Right lobe of liver (tissue), 4 donors: ENCODE results near the gene FASTKD3.

Experiments used
- POLR2A ChIP-seq: fragments of 450-650 bp; IDR thresholded peaks from one replicate; pipeline ENCODE4 v1.6.1; 2017; ENCODE audit warnings: antibody characterized with exemption, mild to moderate bottlenecking
- TF ChIP-seq, protein P1 (sequence below), 4 donors: fragments of 200-600 bp in 3 of 4; fragments of 450-650 bp in 1 of 4; IDR thresholded peaks; one replicate each; pipeline versions ENCODE4 v1.5.1 to v1.8.0; 2016 to 2022; ENCODE audit warnings: antibody characterized with exemption in 4 of 4, mild to moderate bottlenecking in 2 of 4
- donor health status: DM: no; HTN: no; CAD: no.
- donor health status: DM: no; HTN: no; CAD: no.
- donor health status: DM: no; HTN: yes; CAD: no.

DNA sequence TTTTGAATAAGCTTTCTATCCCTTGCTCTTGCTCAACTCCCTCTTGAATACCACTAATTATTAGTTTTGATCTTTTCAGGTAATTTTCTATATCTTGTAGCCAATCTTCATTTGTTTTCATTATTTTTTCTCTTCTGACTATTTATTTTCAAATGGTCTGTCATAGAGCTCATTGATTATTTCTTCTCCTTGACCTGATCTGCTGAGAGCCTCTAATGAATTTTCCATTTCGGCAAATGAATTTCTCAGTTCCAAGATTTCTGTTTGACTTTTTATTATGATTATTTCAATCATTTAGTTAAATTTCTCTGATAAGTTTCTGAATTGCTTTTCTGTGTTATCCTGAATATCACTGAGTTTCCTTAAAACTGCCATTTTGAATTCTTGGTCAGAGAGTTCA is 39.5 kb upstream of the FASTKD3 start:
- TF ChIP-seq, protein P1, sequence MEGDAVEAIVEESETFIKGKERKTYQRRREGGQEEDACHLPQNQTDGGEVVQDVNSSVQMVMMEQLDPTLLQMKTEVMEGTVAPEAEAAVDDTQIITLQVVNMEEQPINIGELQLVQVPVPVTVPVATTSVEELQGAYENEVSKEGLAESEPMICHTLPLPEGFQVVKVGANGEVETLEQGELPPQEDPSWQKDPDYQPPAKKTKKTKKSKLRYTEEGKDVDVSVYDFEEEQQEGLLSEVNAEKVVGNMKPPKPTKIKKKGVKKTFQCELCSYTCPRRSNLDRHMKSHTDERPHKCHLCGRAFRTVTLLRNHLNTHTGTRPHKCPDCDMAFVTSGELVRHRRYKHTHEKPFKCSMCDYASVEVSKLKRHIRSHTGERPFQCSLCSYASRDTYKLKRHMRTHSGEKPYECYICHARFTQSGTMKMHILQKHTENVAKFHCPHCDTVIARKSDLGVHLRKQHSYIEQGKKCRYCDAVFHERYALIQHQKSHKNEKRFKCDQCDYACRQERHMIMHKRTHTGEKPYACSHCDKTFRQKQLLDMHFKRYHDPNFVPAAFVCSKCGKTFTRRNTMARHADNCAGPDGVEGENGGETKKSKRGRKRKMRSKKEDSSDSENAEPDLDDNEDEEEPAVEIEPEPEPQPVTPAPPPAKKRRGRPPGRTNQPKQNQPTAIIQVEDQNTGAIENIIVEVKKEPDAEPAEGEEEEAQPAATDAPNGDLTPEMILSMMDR (IDR thresholded peaks at IDR 0.05), result no peak
- no peak for TF ChIP-seq POLR2A
